ENCODE results near the gene PRKAR2A. TPM values are rescaled to one million over a fixed set of nuclear protein-coding genes. Genes with fewer than 3 reads are reported as not detected.
A peak's percentile ranks its signal among the peaks of the same experiment; 100 is the strongest.
"Not testable (repeated sequence)": the region's sequence is repeated elsewhere in the genome, so short reads cannot be mapped to it uniquely, and the experiment has no call there.

Gene PRKAR2A
- polyA plus RNA-seq, 2 of the 4 experiments (the other 2 are of a cell fraction) = 15.3 to 17.2 TPM

- no peak for DNase-seq (ENCODE audit: low read depth in 1 of 2, low spot score in 1 of 2)
- no peak overlapping the region for H3K4me3 ChIP-seq
- no peaks in the 10 kb centered on the region for H3K4me1 ChIP-seq
- CTCF ChIA-PET = no interaction called here
- no peak overlapping the region for H3K4me2 ChIP-seq
- POLR2A ChIA-PET = no interaction called here
- TF ChIP-seq NPAS2 (CRISPR knock-in tag; IDR thresholded peaks at IDR 0.05; ENCODE audit: borderline replicate concordance) = no peak
- TF ChIP-seq SREBF2 (IDR thresholded peaks at IDR 0.05) = no peak
- TF ChIP-seq JUN (IDR thresholded peaks at IDR 0.05) = no peak
- TF ChIP-seq RNF2 (IDR thresholded peaks at IDR 0.05; ENCODE audit: borderline replicate concordance, low read depth) = no peak
- TF ChIP-seq BHLHE40 (IDR thresholded peaks at IDR 0.05; ENCODE audit: low read depth, low read length) = no peak
- TF ChIP-seq HOXA7 (CRISPR knock-in tag; IDR thresholded peaks at IDR 0.05) = no peak
- TF ChIP-seq RARB (CRISPR knock-in tag; IDR thresholded peaks at IDR 0.05) = no peak
- no peak for TF ChIP-seq TP53 (CRISPR knock-in tag; IDR thresholded peaks at IDR 0.05)
- TF ChIP-seq FOXS1 (CRISPR knock-in tag; IDR thresholded peaks at IDR 0.05) = no peak
- no peak for TF ChIP-seq MAX (IDR thresholded peaks at IDR 0.05)
- no peak for TF ChIP-seq KDM1A (IDR thresholded peaks at IDR 0.05; ENCODE audit: low read depth)
- TF ChIP-seq HEYL (CRISPR knock-in tag; IDR thresholded peaks at IDR 0.05) = no peak
- TF ChIP-seq MYC (IDR thresholded peaks at IDR 0.05; ENCODE audit: borderline replicate concordance, low read length) = no peak
- FAIRE-seq = no peak
- no peaks in the 10 kb centered on the region for H3K9me3 ChIP-seq
- ATAC-seq = no peak
- 99% methylated on average over 4 of the region's 4 CpGs for WGBS (ENCODE audit: missing lambda C conversion rate)
- no peak overlapping the region for H3K27ac ChIP-seq
Measured at GRCh38 chr3:48804930-48805329, 42.7 kb downstream of the PRKAR2A start.

GRCh38 chr3:48800831-48801230, 46.8 kb downstream of the PRKAR2A start:
- WGBS (ENCODE audit: missing lambda C conversion rate) = 96% methylated on average over 12 of the region's 12 CpGs
- H3K4me2 ChIP-seq; ATAC-seq; POLR2A ChIA-PET; FAIRE-seq; H3K27ac ChIP-seq; H3K9me3 ChIP-seq; H3K4me3 ChIP-seq; H3K4me1 ChIP-seq; CTCF ChIA-PET; DNase-seq (ENCODE audit: low read depth in 1 of 2, low spot score in 1 of 2): not testable (repeated sequence)

GRCh38 chr3:48798998-48799397, 48.7 kb downstream of the PRKAR2A start:
- Histone ChIP-seq H3K27ac (no peak overlapping the region), H3K4me3 (no peak overlapping the region), H3K4me1 (no peaks in the 10 kb centered on the region), H3K9me3 (no peaks in the 10 kb centered on the region), H3K4me2 (no peak overlapping the region)
- ChIA-PET CTCF (interaction anchor here (0.7 kb wide), 1 partner anchor 128 kb away, joined by 3 read pairs; no protein-coding TSS in a partner anchor), POLR2A (no interaction called here)
- FAIRE-seq (no peak), ATAC-seq (no peak), DNase-seq (ENCODE audit: low read depth in 1 of 2, low spot score in 1 of 2) (peak in 1 of 2 experiments; percentile 39)
- 50% methylated on average over 1 of the region's 1 CpG for WGBS (ENCODE audit: missing lambda C conversion rate)
- TF ChIP-seq CBX2 (IDR thresholded peaks at IDR 0.05; ENCODE audit: borderline replicate concordance, low read depth) (no peak), PBX3 (IDR thresholded peaks at IDR 0.05) (no peak), CTCF (IDR thresholded peaks at IDR 0.05) (no peak), RNF2 (IDR thresholded peaks at IDR 0.05; ENCODE audit: borderline replicate concordance, low read depth) (no peak), KDM5A (IDR thresholded peaks at IDR 0.05) (no peak), CHD4 (IDR thresholded peaks at IDR 0.05; ENCODE audit: borderline replicate concordance) (no peak), HES2 (IDR thresholded peaks at IDR 0.05) (no peak)
